ENCODE data around the gene ETV6.

The ETV6 gene

DNA sequence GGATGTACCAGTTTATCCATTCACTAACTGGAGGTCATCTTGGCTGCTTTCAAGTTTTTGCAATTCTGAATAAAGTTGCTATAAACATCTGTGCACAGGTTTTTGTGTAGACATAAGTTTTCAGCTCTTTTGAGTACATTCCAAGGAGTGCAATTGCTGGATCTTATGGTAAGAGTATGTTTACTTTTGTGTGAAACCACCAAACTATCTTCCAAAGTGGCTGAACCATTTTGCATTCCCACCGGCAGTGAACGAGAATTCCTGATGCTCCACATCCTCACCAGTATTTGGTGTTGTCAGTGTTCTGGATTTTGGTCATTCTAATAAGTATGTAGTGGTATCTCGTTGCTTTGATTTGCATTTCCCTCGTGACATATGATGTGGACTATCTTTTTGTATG is 270.8 kb downstream of the ETV6 start:
- no peak for DNase-seq (ENCODE audit: low read depth in 2 of 2)

DNA sequence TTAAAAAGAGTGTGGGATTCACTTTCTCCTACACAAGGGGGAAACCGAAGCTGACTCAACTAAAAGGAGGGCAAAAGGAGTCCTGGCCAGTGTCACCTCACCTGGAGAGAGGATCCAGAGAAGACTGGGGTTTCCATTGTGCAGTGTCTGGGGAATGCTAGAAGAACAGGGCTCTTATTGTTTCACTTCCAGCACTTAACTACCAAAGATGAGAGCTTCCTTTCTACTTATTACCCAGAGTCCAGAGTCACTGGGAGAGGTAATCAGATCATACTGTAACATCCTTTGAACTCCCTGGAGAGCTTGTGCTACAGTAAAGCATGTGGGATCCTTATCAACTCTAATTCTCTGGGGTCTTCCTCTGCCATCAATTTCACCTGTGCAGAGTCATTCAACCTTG is 272.9 kb downstream of the ETV6 start:
- DNase-seq (ENCODE audit: low read depth in 2 of 2) = no peak

DNA sequence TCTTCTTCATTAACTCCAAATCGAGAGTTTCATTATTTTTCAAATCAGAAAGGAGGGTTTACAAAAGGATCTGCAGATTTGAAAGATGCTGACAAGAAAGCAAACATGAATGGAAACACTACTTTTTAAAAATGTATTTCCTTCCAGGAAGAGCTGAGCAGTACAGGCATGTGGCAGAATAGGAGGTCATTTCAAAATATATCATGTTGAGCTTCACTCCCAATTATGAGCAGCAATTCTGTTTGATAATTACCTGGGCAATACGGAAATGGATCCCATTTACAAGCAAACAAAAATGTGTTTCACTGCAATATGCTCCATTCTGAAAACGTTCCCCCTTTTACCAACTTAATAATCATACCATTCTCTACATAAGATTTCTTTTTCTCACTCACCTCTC is 273.6 kb downstream of the ETV6 start:
- DNase-seq (ENCODE audit: low read depth in 2 of 2) = no peak

DNA sequence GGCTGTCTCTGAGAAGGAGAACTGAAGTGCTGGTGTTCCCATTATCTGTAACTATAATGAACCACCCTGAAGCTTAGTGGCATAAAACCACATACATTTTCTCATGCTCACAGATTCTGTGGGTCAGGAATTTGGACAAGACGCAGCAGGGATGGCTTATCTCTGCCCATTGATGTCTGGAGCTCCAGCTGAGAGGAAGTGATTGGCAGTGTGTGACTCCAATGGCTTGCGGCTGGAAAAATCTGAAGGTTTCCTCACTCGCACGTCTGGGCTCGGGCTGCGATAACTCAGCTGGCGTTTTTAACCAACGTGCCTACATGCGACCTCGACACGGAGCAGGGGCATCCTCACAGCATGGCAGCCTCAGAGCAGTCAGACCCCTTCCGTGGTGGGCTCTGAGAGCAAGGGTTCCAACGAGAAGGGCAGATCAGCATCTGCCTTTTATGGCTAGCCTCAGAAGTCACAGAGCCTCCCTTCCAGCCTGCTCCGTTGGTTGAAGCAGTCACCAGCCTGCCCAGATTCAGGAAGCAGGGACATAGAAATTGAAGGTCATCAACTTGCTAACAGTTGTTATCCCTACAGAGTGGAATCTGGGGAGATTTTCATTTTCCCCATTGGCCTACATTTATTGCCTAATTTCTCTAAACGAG is 277.9 kb downstream of the ETV6 start:
- DNase-seq (ENCODE audit: low read depth in 2 of 2) = no peak

DNA sequence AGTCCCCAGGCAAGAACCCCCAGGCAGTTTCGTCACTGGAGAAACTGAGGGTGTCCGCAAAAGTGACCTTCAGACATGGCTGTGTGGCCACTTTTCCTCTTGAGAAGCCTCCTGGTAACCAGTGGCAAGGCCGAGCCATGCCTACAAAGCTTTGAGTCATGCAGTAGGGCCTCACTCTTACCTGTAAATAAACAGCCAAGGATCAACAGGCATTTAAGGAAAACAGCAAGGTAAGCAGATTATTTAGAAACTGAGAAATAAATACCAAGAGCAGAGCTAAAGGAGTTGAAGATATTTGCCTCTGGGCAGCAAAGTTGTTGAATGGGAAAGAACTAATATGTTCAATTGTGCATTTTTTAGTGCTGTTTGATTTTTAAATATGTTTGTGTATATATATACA is 280.2 kb downstream of the ETV6 start:
- no peak for DNase-seq (ENCODE audit: low read depth in 2 of 2)

DNA sequence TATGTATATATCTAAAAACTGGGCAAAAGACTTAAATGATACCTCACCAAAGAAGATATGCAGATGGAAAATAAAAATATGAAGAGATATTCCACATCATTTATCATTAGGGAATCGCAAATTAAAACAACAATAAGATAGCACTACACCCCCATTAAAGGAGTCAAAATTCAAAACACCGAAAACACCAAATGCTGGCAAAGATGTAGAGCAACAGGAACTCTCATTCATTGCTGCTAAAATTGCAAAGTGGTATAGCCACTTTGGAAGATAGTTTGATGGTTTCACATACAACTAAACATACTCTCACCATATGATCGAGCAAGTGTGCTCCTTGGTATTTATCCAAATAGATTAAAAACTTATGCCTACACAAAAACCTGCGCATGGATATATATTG is 289.7 kb downstream of the ETV6 start:
- no peak for DNase-seq (ENCODE audit: low read depth in 2 of 2)

DNA sequence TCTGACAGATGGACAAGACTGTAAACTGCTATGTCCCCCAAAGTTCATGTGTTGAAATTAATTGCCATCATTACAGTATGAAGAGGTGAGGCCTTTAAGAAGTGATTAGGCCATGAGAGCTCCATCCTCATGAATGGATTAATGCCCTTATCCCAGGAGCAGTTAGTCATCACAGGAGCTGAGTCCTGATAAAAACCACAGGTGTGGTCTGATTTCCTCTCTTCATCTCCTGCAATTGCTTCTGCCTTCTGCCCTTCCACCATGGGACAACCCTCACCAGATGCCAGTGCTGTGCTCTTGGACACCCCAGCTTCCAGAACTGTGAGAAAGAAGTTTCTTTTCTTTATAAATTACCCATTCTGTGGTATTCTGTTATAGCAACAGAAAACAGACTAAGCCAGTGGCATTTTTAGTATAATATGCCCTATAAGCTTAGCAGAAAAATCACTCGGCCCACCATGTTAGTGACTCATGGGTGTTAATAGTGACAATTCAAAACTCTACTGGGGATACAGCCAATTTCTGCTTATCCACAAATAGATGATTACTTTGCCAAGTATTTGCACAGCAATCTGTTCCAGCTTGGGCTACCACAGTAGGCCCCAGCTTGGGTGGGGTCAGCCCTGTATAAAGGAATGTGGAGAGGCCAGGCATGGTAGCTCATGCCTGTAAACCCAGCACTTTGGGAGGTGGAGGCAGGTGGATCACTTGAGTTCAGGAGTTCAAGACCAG is 292.3 kb downstream of the ETV6 start:
- DNase-seq (ENCODE audit: low read depth in 2 of 2) = no peak

DNA sequence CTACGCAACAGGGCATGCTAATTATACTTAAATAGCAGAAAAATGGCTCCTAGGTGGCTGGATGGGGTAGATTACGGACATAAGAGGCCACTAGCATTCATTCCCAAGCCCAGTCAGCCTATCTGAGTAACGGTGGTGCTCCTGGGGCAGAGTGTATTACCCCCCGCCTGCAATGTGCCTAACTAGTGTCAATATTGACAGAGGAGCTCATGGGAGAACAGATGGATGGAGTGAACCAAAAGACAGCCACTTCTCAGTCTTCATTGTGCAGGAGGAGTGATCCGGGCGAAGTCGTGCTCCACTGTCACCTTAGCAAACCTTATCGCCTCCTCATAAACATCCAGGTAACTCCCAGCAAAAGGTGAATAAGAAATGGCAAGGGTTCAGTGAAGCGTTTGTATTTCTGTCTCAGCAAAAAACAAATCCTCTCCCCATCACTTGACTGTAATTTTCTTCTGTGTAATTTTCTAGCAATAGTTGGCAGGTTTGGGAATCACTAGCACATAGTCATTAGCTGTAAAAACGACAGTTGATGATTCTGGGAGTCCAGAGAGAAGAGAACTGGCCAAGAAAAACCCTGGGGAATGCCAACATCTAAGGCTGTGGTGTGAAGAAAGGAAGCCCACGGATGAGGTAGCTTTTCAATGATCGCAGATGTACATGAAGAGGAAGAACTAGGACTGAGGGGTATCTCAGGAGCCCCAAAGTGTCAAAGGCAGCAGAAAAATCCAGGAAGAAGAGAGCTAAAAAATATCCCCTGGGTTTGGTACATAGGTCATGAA is 294.6 kb downstream of the ETV6 start:
- DNase-seq (ENCODE audit: low read depth in 2 of 2) = no peak

Data from stimulated activated CD8-positive, alpha-beta memory T cell treated with anti-CD3 and anti-CD28 coated beads, Interleukin-2, amount 100 ng/mL, for 1 hour (primary cell).